Stimulated activated CD4-positive, alpha-beta T cell treated with anti-CD3 and anti-CD28 coated beads, Interleukin-1b, Interleukin-23, amount 100 ng/mL, for 1 hour (primary cell): Measurements from ENCODE around the gene CFAP73.
"Not testable (repeated sequence)": the region's sequence is repeated elsewhere in the genome, so short reads cannot be mapped to it uniquely, and the experiment has no call there.

Experiments used
- DNase-seq, 2 donors: peaks; one replicate each; pipeline ENCODE4 v3.0.0-alpha.2; 2020; ENCODE audit warnings: low read depth in 2 of 2

Gene CFAP73

DNA sequence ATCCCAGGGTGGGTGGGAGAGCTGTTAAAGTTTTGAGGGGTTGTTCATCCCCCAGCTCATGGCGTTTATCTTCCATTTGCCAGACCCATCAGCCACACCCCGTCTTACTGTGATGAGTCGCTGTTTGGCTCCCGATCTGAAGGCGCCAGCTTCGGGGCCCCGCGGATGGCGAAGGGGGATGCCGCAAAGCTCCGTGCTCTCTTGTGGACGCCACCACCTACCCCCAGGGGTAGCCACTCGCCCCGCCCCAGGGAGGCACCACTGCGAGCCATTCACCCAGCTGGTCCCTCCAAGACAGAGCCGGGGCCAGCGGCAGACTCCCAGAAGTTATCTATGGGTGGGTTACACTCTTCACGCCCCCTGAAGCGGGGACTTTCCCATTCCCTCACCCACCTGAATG lies 41.7 kb downstream of the CFAP73 start:
- no peak for DNase-seq

DNA sequence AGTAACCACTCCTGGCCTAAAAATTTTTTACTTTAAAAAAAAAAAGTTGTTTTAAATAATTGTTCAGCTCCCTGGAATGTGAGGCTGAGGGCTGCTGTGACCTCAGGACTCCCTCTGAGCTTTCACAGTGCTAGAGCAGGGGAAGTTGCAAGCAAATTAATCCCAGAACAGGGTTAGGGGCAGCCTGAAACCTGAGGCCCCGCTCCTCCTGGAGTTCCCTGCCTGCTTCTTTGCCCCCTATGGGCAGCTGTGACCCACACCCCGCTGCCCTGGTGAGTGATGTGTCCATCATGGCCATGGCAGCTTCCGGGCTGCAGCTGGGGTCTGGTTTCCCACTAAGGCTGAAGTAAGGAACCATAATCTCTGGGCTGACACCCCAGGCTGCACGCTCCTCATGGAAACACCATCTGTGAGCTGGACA lies 45.5 kb downstream of the CFAP73 start:
- no peak for DNase-seq

DNA sequence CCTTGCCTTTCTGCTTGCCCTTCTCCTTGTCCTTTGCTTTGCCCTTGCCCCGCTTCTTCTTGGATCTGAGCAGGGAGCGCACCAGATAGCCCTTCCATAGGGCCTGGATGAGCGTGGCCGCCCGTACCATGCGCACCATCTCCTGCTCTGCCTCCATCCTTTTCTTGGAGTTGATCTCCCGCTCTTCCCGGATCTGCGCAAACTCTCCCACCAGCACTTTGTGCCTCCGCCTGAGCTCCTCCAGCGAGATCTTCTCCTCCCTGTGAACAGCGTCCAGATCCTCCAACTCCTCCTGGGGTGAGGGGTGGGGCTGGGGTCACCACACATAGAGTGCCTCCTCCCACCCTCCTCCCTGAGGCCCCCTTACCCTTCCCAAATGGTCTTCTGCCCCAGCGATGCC lies 46.1 kb downstream of the CFAP73 start:
- DNase-seq: no peak

DNA sequence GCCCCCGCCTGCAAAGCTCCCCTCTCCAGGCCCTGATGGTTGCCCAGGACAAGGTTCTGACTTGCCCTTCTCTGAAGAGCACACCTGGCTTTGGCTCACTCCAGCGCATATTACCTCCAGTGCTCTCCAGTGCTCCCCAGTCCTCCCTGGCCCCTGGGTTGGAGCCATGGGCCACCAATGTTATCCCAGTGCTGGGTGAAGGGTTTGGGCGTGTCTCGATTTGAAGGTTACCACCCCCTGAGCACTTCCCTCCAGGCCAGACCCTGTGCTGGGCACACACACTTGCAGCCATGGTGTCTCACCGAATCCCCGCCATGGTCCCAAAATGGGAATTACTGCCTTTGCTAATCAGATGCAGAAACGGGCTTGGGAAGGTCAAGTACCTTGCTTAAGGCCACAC lies 47.1 kb downstream of the CFAP73 start:
- DNase-seq: no peak

DNA sequence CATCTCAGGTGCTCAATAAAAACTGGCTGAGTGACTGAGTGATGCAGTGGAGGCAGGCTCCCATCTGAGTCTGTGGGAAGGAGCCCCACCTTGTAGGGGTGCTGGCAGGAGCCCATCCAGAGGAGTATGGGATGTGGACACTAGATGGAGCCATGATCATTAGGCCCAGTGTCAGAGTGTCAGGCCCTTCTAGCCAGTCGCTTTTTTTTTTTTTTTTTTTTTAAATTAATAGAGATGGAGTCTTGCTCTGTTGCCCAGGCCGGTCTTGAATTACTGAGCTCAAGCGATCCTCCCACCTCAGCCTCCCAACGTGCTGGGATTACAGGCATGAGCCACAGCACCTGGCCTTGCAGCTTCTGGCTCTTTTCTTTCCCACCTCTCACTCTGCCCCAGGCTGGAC lies 47.5 kb downstream of the CFAP73 start:
- DNase-seq: no peak

DNA sequence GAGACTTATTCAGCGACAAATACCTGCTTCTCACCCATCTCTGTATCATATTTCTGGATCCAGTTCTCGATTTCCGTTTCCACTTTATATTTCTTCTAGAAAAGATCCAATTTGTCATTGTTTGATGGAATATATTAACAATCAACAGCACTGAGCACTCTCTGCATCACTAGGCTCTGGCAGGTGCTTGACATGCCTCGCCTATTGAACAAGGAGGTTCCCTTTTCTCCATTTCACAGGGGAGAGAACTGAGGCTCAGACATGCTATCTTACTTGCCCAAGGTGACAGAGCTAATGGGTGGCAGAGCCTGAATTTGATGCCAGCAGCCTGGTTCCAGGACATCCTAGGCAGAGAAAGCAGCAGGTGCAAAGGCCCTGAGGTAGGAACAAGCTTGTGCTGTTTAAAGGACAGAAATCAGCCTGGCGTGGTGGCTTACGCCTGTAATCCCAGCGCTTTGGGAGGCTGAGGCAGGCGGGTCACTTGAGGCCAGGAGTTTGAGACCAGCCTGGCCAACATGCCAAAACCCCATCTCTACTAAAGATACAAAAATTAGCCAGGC lies 48.1 kb downstream of the CFAP73 start:
- DNase-seq: no peak

DNA sequence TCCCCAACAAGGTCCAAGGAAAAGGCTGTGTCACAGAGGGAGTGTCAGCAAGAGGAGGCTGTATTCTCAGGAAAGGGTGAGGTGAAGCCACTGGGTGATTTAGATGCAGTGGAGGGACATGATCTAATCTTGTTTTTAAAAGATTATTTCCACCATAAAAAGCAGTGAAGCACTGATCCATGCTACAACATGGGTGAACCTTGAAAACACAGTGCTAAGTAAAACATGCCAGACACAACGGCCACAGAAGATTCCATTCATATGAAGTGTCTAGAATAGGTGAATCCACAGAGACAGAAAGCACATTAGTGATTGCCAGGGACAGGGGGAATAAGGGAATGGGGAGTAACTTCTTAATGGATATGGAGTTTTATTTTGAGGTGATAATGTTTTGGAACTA lies 48.8 kb downstream of the CFAP73 start:
- no peak for DNase-seq

DNA sequence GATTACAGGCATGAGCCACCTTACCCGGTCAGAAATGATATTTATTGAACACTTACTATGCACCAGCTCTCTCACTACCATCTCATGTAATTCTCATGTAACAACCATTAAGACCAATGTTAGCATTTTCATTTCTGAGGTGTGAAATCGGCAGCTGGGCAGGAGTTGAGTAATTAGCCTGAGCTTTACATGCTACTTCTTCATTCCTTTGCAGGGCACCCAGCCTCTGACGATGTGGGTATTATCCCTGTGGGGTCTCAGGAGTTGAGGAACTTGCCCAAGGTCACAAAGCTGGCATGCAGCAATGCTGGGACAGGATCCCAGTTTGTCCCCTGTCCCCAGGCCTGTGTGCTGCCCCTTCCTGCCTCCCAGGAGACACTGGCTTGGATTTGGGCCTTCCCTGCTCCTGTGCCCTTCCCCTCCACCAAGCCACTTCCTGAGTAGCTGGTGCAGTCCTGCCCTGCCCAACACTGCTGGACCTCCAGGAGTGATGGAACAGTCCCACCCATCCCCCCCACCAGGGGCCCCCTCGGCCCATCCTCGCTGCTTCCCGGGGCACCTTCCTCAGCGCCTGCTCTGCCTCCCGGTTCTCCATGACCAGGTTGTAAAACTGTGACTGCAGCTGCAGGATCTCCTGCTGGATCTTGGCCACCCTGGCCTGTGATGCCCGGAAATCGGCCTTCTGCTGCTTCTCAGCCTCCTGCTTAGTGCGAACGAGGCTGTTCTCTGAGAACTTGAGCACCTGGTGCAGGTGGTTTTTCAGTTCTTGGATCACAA lies 50.7 kb downstream of the CFAP73 start:
- no peak for DNase-seq

DNA sequence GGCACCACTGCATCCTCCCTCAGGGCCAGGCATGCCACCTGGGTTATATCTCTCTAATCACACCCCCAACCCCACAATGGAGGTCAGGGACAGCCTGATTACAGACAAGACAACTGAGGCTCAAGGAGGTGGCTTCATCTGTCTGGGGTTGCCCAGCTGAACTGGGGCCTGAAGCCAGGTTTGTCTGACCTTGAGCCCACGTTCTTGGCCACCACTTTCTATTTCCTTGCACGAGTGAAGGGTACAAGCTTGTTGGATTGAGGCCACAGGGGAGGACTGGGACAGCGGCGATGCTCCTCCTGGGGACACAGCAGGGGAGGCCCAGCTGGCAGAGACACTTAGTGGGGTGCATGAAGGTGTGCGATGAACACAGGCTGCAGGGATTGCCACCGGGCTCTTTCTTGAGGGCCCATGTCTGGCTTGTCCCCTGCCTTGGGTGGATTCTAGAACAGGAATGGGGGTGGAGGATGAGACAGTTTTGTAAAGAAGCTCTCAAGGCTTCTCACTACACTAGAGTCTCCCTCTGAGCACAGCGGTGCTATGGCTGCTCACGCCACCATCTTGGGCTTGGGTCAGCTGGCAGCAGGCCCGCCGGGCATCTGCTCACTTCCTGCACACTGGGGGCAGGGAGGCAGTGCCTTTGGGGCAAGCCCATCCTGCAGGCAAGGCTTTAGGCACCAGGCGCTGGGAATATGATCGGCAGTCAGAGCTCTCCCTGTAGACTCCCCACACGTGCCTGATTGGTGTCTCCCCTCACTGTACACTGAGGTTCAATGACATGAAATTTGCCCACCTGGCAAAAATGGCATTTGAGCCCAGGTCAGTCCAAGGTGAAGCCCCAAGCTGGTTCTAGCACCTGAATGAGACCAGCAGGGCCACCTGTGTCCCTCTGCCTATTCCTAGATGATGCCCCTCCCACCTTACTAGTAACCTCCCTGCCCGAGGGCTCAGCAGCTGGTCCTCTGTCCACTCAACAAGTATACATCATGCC lies 52.0 kb downstream of the CFAP73 start:
- DNase-seq: no peak

DNA sequence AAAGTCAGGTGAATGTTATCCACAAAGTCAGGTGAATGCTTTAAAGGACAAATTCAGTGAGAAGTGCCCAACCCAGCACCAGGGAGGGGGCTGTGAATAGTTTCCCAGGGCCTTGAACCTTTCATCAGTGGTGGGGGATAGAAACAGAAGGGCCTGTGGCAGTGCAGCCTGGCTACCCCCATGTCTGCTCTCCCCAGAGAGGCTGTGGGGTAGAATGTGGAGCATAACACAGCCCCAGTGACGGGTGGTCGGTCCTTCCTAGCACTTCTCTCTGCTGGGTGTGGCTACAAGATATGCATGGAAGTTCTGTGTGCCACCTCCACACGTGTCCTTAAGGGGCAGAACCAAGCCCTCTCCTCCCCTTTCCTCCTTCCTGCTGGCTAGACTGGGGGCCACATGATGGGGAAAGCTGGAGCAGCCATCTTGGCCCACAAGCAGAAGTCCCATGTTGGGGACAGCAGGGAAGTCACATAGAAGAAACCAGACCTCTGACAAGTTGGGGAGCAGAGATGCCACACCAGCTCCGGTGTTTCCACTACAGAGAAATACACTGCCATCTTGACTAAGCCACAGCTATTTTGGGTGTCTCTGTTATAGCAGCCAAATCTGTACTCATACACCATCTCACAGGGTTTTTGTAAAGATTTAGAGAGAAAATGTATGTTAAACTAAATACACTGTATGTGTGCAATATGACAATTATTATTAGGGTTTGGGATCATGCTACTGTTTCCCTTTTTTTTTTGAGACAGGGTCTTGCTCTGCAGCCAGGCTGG lies 53.0 kb downstream of the CFAP73 start:
- DNase-seq: no peak

DNA sequence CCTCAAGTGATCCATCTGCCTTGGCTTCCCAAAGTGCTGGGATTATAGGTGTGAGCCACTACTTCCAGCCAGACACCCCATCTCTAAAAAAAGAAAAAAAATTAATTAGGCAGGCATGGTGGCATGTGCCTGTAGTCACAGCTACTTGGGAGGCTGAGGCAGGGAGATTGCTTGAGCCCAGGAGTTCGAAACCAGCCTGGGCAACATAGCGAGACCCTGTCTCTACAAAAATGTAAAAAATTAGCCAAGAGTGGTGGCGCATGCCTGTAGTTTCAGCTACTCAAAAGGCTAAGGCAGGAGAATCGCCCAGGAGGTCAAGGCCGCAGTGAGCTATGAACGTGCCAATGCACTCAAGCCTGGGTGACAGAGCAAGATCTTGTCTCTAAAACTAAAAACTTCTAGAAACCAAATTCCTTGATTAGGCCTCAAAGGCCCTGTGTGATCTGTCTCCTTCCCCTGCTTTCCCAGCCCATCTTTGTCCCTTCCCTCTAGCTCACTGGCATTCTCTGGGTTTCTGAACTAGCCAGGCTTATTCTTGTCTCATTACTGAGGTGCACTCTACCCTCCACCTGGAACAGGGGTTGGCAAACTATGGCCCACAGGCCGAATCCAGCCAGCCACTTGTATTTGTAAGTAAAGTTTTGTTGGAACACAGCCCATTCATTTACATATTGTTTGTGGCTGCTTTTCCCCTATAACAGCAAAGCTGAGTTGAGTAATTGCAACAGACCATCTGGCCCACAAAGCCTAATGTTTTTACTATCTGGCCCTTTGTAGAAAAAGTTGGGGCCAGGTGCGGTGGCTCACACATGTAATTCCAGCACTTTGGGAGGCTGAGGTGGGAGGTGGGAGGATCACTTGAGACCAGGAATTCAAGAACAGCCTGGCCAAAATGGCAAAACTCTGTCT lies 54.6 kb downstream of the CFAP73 start:
- no peak for DNase-seq

DNA sequence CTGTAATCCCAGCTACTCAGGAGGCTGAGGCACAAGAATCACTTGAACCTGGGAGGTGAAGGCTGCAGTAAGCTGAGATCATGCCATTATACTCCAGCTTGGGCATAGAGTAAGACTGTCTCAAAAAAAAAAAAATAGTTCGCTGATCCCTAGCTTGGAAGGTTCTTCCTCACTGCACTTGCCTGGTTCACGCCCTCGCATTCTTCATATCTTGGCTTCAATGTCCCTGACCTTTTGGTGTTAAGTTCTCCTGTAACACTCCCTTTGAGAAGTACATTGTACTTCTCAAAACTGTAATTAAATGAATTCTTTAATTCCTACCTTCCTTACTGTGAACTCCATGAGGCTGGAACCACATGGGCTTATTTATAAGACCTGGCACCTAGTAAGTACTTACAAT lies 55.3 kb downstream of the CFAP73 start:
- DNase-seq: no peak

DNA sequence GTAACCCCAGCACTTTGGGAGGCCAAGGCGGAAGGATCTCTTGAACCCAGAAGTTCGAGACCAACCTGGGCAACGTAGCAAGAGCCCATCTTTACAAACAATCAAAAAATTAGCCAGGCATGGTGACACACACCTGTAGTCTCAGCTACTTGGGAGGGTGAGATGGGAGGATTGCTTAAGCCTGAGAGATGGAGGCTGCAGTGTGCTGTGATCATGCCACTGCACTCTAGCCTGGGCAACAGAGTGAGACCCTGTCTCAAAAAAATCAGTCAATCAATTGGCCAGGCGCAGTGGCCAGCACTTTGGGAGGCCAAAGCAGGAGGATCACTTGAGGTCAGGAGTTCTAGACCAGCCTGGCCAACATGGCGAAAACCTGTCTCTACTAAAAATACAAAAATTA lies 57.3 kb downstream of the CFAP73 start:
- not testable (repeated sequence) for DNase-seq

DNA sequence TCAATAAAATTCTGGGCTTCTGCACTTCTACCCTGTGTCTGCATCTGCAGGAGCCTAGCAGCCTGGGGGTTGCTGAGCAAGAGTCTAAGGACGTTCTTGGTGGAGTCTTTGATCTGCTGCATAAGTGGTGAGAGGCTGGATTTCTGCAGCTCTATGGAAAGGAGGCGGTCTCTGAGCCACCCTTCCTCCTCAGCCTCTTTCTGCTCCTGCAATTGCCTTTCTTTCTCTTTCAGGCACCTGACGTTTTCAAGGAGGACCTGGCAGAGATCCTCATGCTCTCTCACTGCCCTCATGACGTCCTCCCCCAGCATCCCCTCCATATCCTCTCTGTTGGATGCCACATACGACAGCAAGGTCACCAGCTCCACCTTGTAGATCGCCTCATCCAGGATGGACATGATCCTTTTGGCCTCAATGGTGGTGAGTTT lies 58.1 kb downstream of the CFAP73 start:
- no peak for DNase-seq

DNA sequence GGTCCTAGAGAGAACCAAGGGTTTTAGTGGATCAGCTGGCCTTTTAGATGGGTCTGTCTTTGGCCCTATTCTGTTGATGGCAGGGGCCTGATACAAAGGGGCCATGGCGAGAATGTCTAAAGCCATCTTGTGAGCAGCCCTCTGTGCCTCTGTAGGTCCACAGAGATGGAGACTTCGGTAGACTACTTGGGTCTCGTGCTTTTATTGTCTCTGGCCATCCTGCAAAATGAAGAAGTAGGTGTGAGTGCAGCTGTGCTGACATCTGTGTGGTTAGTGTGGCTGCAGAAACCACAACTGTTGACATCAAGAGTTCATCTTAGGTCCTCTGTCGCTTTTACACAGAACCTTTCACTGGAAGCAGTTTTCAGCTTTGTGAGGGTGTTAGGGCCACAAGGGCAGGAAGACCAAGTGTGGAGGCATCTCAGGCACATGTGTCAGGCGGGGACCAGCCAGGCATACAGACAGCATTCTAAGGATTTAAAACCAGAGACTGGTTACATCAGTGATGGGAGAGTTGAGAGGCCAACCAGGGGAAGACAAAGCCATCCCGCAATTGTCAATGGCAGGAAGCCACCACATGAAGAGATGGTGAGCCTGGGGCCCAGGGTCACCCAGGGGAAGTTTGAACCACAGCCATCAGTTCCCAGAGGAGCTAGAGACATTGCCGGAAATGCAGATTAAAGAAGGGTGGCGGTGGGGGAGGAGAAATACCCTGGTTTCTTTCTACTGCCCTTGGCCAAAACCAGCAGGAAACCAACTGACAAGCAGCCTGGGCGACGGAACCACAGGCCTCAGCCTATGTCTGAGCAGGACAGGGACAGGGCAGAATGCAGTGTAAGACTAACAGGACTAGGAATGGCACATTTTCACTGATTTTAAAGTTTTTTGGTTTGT lies 58.8 kb downstream of the CFAP73 start:
- DNase-seq: no peak
